K562 (cell line): ENCODE results near the gene SERPINB4. TPM values are rescaled to one million over a fixed set of nuclear protein-coding genes. Genes with fewer than 3 reads are reported as not detected.

Experiments
- MCM2 ChIP-seq: fragments of 450-650 bp; IDR thresholded peaks from 2 replicates; pipeline ENCODE4 v1.6.1; 2017; ENCODE audit warnings: low read depth, mild to moderate bottlenecking
- MTA2 ChIP-seq: fragments of 450-650 bp; IDR thresholded peaks from 2 replicates; pipeline ENCODE4 v1.6.1; 2016; ENCODE audit warnings: low read depth
- NELFE ChIP-seq: IDR thresholded peaks from 2 replicates; pipeline ENCODE4 v1.6.1; 2011; ENCODE audit warnings: mild to moderate bottlenecking; ENCODE audit not compliant: insufficient read depth, insufficient read length
- PRMT5 ChIP-seq: sonication (generic); formaldehyde crosslinking; IDR thresholded peaks from 2 replicates; pipeline ENCODE4 v1.5.0; 2020; ENCODE audit warnings: missing genetic modification reagents
- RFX1 ChIP-seq: fragments of 450-650 bp; IDR thresholded peaks from 2 replicates; pipeline ENCODE4 v1.6.1; 2016; ENCODE audit warnings: mild to moderate bottlenecking, moderate library complexity
- SLC30A9 ChIP-seq: fragments of 250-450 bp; sonication (Bioruptor Pico); IDR thresholded peaks from 2 replicates; pipeline ENCODE4 v1.8.0; 2022; ENCODE audit warnings: mild to moderate bottlenecking, moderate library complexity
- polyA plus RNA-seq, 8 experiments: library from polyadenylated mRNA; depleted of rRNA in 4 of 8; stranded (reverse) in 5 of 8; unstranded in 3 of 8; fragments of >200 nt; fragmentation: Nextera tagmentation in 2 of 8; fragmentation: Illumina TruSeq in 1 of 8; extraction: Ambion mirVana in 2 of 8; extraction: Trizol in 1 of 8; gene quantifications; 2 replicates each; pipeline versions ENCODE4 v1.2.1 to v1.2.3, GENCODE V29; 2011 to 2014; ENCODE audit warnings: inconsistent platforms in 1 of 8, missing spikeins in 1 of 8
- total RNA-seq, 7 experiments: library from RNA; depleted of rRNA in 6 of 7; stranded (reverse); fragments of >200 nt in 6 of 7; fragmentation: Illumina TruSeq in 2 of 7; extraction: Trizol in 2 of 7; gene quantifications; 2 replicates each; pipeline versions ENCODE4 v1.2.1 to v1.2.3, GENCODE V29; 2011 to 2021; ENCODE audit warnings: low replicate concordance in 1 of 7
- TF ChIP-seq, protein P1 (sequence below), 2 experiments: fragments of 450-650 bp in 1 of 2; IDR thresholded peaks; 2 replicates each; pipeline ENCODE4 v1.6.1; 2011 to 2017; ENCODE audit warnings: low read depth in 2 of 2, antibody characterized with exemption in 1 of 2, borderline replicate concordance in 1 of 2, low read length in 1 of 2, mild to moderate bottlenecking in 1 of 2, mixed read lengths in 1 of 2; ENCODE audit not compliant: control insufficient read depth in 1 of 2
- TF ChIP-seq, protein P2 (sequence below), 2 experiments: fragments of 450-650 bp in 1 of 2; sonication (generic) in 1 of 2; formaldehyde crosslinking in 1 of 2; IDR thresholded peaks; 2 replicates each; pipeline versions ENCODE4 v1.7.1 to v1.9.0; 2016 to 2022; ENCODE audit warnings: inconsistent platforms in 1 of 2, mild to moderate bottlenecking in 1 of 2, missing genetic modification reagents in 1 of 2

Gene SERPINB4
- total and polyA plus RNA-seq, 9 of the 15 experiments (the other 6 are each of a cell fraction or from before 2014, with no cell fraction given) = not detected

- TF ChIP-seq, protein P1, sequence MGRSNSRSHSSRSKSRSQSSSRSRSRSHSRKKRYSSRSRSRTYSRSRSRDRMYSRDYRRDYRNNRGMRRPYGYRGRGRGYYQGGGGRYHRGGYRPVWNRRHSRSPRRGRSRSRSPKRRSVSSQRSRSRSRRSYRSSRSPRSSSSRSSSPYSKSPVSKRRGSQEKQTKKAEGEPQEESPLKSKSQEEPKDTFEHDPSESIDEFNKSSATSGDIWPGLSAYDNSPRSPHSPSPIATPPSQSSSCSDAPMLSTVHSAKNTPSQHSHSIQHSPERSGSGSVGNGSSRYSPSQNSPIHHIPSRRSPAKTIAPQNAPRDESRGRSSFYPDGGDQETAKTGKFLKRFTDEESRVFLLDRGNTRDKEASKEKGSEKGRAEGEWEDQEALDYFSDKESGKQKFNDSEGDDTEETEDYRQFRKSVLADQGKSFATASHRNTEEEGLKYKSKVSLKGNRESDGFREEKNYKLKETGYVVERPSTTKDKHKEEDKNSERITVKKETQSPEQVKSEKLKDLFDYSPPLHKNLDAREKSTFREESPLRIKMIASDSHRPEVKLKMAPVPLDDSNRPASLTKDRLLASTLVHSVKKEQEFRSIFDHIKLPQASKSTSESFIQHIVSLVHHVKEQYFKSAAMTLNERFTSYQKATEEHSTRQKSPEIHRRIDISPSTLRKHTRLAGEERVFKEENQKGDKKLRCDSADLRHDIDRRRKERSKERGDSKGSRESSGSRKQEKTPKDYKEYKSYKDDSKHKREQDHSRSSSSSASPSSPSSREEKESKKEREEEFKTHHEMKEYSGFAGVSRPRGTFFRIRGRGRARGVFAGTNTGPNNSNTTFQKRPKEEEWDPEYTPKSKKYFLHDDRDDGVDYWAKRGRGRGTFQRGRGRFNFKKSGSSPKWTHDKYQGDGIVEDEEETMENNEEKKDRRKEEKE (IDR thresholded peaks at IDR 0.05; ENCODE audit: borderline replicate concordance in 1 of 2, control insufficient read depth in 1 of 2, low read depth in 2 of 2, low read length in 1 of 2) = no peak
- TF ChIP-seq RFX1 (no peak), SLC30A9 (CRISPR knock-in tag) (no peak), MTA2 (no peak), NELFE (no peak), PRMT5 (CRISPR knock-in tag) (no peak), MCM2 (no peak)
- TF ChIP-seq, protein P2, sequence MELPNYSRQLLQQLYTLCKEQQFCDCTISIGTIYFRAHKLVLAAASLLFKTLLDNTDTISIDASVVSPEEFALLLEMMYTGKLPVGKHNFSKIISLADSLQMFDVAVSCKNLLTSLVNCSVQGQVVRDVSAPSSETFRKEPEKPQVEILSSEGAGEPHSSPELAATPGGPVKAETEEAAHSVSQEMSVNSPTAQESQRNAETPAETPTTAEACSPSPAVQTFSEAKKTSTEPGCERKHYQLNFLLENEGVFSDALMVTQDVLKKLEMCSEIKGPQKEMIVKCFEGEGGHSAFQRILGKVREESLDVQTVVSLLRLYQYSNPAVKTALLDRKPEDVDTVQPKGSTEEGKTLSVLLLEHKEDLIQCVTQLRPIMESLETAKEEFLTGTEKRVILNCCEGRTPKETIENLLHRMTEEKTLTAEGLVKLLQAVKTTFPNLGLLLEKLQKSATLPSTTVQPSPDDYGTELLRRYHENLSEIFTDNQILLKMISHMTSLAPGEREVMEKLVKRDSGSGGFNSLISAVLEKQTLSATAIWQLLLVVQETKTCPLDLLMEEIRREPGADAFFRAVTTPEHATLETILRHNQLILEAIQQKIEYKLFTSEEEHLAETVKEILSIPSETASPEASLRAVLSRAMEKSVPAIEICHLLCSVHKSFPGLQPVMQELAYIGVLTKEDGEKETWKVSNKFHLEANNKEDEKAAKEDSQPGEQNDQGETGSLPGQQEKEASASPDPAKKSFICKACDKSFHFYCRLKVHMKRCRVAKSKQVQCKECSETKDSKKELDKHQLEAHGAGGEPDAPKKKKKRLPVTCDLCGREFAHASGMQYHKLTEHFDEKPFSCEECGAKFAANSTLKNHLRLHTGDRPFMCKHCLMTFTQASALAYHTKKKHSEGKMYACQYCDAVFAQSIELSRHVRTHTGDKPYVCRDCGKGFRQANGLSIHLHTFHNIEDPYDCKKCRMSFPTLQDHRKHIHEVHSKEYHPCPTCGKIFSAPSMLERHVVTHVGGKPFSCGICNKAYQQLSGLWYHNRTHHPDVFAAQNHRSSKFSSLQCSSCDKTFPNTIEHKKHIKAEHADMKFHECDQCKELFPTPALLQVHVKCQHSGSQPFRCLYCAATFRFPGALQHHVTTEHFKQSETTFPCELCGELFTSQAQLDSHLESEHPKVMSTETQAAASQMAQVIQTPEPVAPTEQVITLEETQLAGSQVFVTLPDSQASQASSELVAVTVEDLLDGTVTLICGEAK (IDR thresholded peaks at IDR 0.05) = no peak
- TF ChIP-seq, protein P2 (CRISPR knock-in tag; IDR thresholded peaks at IDR 0.05) = no peak
- TF ChIP-seq, all 486 proteins: peak for 0
Measured at GRCh38 chr18:63626431-63626830, 17.6 kb downstream of the SERPINB4 start (continued).
